Panc1 (cell line): Measurements from ENCODE around the gene DYNC2LI1. TPM values are rescaled to one million over a fixed set of nuclear protein-coding genes. Genes with fewer than 3 reads are reported as not detected.
"Not testable (repeated sequence)": the region's sequence is repeated elsewhere in the genome, so short reads cannot be mapped to it uniquely, and the experiment has no call there.

ENCODE experiments used
- ATAC-seq: fragments of 200-7000 bp; cut with Tn5 transposase; 2 replicates; pipeline ENCODE4 v1.9.1; 2020; ENCODE audit warnings: mild to moderate bottlenecking, moderate library complexity
- BruUV-seq: library from RNA; stranded (reverse); fragments of 400-500 nt; replicated peaks from 2 replicates; lab custom pipeline; 2021; lab: Mats Ljungman, UMichigan
- CTCF ChIA-PET: fragments of 300-600 bp; sonication (Branson Sonifier 250); formaldehyde crosslinking; loops from one replicate; lab custom pipeline; 2022; ENCODE audit warnings: antibody characterized with exemption; lab: Charles Lee
- POLR2A ChIA-PET: fragments of 300-600 bp; sonication (Branson Sonifier 250); formaldehyde crosslinking; loops from one replicate; lab custom pipeline; 2022; ENCODE audit warnings: antibody characterized with exemption; lab: Charles Lee
- DNase-seq: peaks from one replicate; pipeline ENCODE4 v3.0.0-alpha.2; 2010; ENCODE audit warnings: low read depth, low spot score
- H3K27ac ChIP-seq: 2 replicates; pipeline ENCODE4 v1.5.1; 2011; ENCODE audit warnings: mild to moderate bottlenecking, low read length, inconsistent platforms
- H3K27me3 ChIP-seq: fragments of 200-500 bp; sonication (Bioruptor generic); 2 replicates; pipeline ENCODE4 v1.6.0; 2014; ENCODE audit warnings: low read length, inconsistent platforms; ENCODE audit not compliant: control insufficient read depth, insufficient read depth
- H3K36me3 ChIP-seq: fragments of 200-500 bp; sonication (Bioruptor generic); 2 replicates; pipeline ENCODE4 v1.5.1; 2014; ENCODE audit warnings: inconsistent platforms, mild to moderate bottlenecking, low read length, moderate library complexity; ENCODE audit not compliant: control insufficient read depth, insufficient read depth
- H3K4me1 ChIP-seq: 2 replicates; pipeline ENCODE4 v1.5.1; 2011; ENCODE audit warnings: inconsistent platforms, mild to moderate bottlenecking, low read length, moderate library complexity; ENCODE audit not compliant: control insufficient read depth, insufficient read depth
- H3K4me3 ChIP-seq, 2 experiments: 2 replicates each; pipeline ENCODE4 v1.5.1; 2011 to 2012; ENCODE audit warnings: low read depth in 2 of 2, low read length in 2 of 2, mild to moderate bottlenecking in 2 of 2, inconsistent platforms in 1 of 2, moderate library complexity in 1 of 2
- H3K9me3 ChIP-seq: fragments of 200-500 bp; sonication (Bioruptor generic); 2 replicates; pipeline ENCODE4 v1.5.1; 2014; ENCODE audit warnings: low read depth, mild to moderate bottlenecking, inconsistent platforms, low read length, moderate library complexity; ENCODE audit not compliant: control insufficient read depth, insufficient read depth
- CTCF ChIP-seq: fragments of 450-650 bp; IDR thresholded peaks from 2 replicates; pipeline ENCODE4 v1.5.1; 2017; ENCODE audit warnings: mild to moderate bottlenecking
- POLR2AphosphoS5 ChIP-seq: IDR thresholded peaks from 2 replicates; pipeline ENCODE4 v1.6.1; 2012; ENCODE audit warnings: mild to moderate bottlenecking, low read depth, low read length, moderate library complexity
- REST ChIP-seq, 2 experiments: IDR thresholded peaks; 2 replicates each; pipeline ENCODE4 v1.6.1; 2011 to 2012; ENCODE audit warnings: low read depth in 2 of 2, control low read depth in 1 of 2, low read length in 1 of 2, mild to moderate bottlenecking in 1 of 2, moderate library complexity in 1 of 2; ENCODE audit not compliant: insufficient read depth in 1 of 2
- SIN3A ChIP-seq: IDR thresholded peaks from 2 replicates; pipeline ENCODE4 v1.6.1; 2012; ENCODE audit warnings: low read depth, mild to moderate bottlenecking, low read length, moderate library complexity, borderline replicate concordance; ENCODE audit not compliant: insufficient read depth
- TCF7L2 ChIP-seq: IDR thresholded peaks from 2 replicates; pipeline ENCODE4 v1.6.1; 2011; ENCODE audit warnings: mild to moderate bottlenecking, low read depth, low read length, inconsistent platforms
- in situ Hi-C: cut with HindIII; loops from 2 replicates; pipeline ENCODE4 v1.10.0; 2016; ENCODE audit warnings: low sequenced_read_pairs, low pct_unique_long_range_greater_than_20kb
- intact Hi-C: fragments of 100-400 bp; cut with micrococcal nuclease; formaldehyde crosslinking; loops from one replicate; pipeline ENCODE4 v1.10.0; 2022; ENCODE audit not compliant: unreplicated experiment
- total RNA-seq: library from RNA; stranded (reverse); gene quantifications from one replicate; pipeline ENCODE4 v1.2.1, GENCODE V29; 2021; ENCODE audit not compliant: unreplicated experiment

The DYNC2LI1 gene
- total RNA-seq, 1 experiment from 2014 or later: 8.5 TPM

GRCh38 chr2:43725711-43726246 lies 48.1 kb upstream of the DYNC2LI1 start:
- H3K36me3 ChIP-seq: peaks cover 2% of the 10 kb centered on the region; the same call in 1 of the 2 replicates
- H3K4me3 ChIP-seq: no peak overlapping the region
- DNase-seq (no peak), ATAC-seq (no peak)
- BruUV-seq: no TSS peak
- H3K27me3 ChIP-seq: no peaks in the 10 kb centered on the region
- ChIA-PET CTCF (no interaction called here), POLR2A (interaction anchor here (0.7 kb wide), 1 partner anchor 33 kb away, joined by 4 read pairs; no protein-coding TSS in a partner anchor)
- no peaks in the 10 kb centered on the region for H3K9me3 ChIP-seq
- no peak overlapping the region for H3K27ac ChIP-seq
- TF ChIP-seq CTCF (no peak), REST (IDR thresholded peaks at IDR 0.05; ENCODE audit: insufficient read depth in 1 of 2, low read depth in 2 of 2, low read length in 1 of 2) (no peak), POLR2AphosphoS5 (no peak), TCF7L2 (no peak), SIN3A (no peak)
- no peaks in the 10 kb centered on the region for H3K4me1 ChIP-seq
- in situ Hi-C loops (no loop called here), intact Hi-C loops (no loop called here)

DNA sequence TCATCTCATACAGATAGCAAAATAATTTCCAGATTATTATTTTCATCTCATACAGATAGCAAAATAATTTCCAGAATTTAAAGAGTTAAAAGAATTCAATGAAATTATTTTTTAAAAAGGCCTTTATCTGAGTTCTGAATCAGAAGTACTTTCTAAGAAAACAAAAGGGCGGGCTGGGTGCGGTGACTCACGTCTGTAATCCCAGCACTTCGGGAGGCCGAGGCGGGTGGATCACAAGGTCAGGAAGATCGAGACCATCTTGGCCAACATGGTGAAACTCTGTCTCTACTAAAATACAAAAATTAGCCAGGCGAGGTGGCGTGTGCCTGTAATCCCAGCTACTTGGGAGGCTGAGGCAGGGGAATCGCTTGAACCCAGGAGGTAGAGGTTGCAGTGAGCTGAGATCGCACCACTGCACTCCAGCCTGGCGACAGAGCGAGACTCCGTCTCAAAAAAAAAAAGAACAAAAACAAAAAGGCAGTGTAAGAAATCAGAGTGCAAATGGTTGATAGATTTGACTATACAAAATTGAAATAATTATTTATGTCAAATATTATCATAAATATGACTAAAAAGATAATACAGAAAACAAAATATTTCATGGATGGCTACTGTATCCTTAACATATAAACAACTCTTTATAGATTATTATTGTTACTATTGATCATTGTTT lies 46.7 kb upstream of the DYNC2LI1 start:
- H3K27me3 ChIP-seq, H3K4me3 ChIP-seq, intact Hi-C loops, CTCF ChIA-PET, H3K36me3 ChIP-seq, H3K27ac ChIP-seq, H3K9me3 ChIP-seq, DNase-seq, BruUV-seq, H3K4me1 ChIP-seq, in situ Hi-C loops, POLR2A ChIA-PET, ATAC-seq: not testable (repeated sequence)

DNA sequence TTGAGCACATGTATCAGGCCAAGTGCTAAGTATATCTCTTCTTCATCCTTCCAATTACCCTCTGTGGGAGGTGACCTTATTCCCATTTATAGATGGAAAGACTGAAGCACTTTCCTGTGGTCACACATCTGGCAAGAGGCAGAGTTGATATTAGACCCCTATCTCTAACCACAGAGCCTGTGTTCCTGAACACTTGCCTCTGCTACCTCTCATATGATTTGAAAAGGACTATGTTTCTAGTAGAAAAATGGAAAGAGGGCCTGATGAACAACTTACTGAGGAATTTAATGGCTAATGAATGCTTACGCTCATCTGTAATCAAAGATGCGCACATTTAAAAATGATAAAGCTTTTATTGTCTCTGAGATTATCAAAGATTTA lies 46.2 kb upstream of the DYNC2LI1 start:
- Histone ChIP-seq H3K4me1 (no peaks in the 10 kb centered on the region), H3K4me3 (no peak overlapping the region), H3K27ac (no peak overlapping the region), H3K27me3 (no peaks in the 10 kb centered on the region), H3K36me3 (peaks cover 2% of the 10 kb centered on the region; the same call in 1 of the 2 replicates), H3K9me3 (no peaks in the 10 kb centered on the region)
- intact Hi-C loops: no loop called here
- no peak for TF ChIP-seq SIN3A
- DNase-seq: no peak
- ChIA-PET CTCF (no interaction called here), POLR2A (no interaction called here)
- in situ Hi-C loops: no loop called here
- no TSS peak for BruUV-seq
- ATAC-seq: no peak
